Lower leg skin (tissue), 4 donors: ENCODE data around the gene IFNK. TPM values are rescaled to one million over a fixed set of nuclear protein-coding genes. Genes with fewer than 3 reads are reported as not detected.

Experiments
- DNase-seq, 2 donors: peaks; one replicate each; pipeline ENCODE4 v3.0.0-alpha.2; 2019; ENCODE audit warnings: low spot score in 2 of 2
- H3K4me3 ChIP-seq: fragments of 200-600 bp; sonication (generic); 2 replicates; pipeline ENCODE4 v1.5.1; 2017; ENCODE audit warnings: mild to moderate bottlenecking, low read depth; ENCODE audit not compliant: poor library complexity, severe bottlenecking
- CTCF ChIP-seq, 3 donors: fragments of 450-650 bp; IDR thresholded peaks; one replicate each; pipeline ENCODE4 v1.5.1; 2016; ENCODE audit warnings: antibody characterized with exemption in 3 of 3, mild to moderate bottlenecking in 3 of 3, moderate library complexity in 2 of 3
- POLR2A ChIP-seq, 2 donors: fragments of 450-650 bp; IDR thresholded peaks; one replicate each; pipeline ENCODE4 v1.6.1; 2016 to 2017; ENCODE audit warnings: antibody characterized with exemption in 2 of 2, mild to moderate bottlenecking in 1 of 2, moderate library complexity in 1 of 2
- WGBS, 2 donors: methylation state at CpG; one replicate each; pipeline ENCODE4 v1.1.5; 2018; 5-methylcytosine and 5-hydroxymethylcytosine counted together
- intact Hi-C: fragments of 100-400 bp; cut with DNase I; formaldehyde crosslinking; loops from one replicate; pipeline ENCODE4 v1.15.0; 2023; ENCODE audit warnings: low total_unique reads
- total RNA-seq, 4 donors: library from RNA; depleted of rRNA; stranded (reverse); fragments of >200 nt; gene quantifications; one replicate each; pipeline ENCODE4 v1.1.0, GENCODE V29; 2016

The IFNK gene
- total RNA-seq, 4 donors from 2014 or later: not detected

GRCh38 chr9:27572566-27572917 lies 48.5 kb downstream of the IFNK start:
- peak in 1 of 2 donors; percentile 73 for DNase-seq
- 0 to 1% methylated on average over 6 of the region's 6 CpGs for WGBS, 2 donors
- TF ChIP-seq CTCF (IDR thresholded peaks at IDR 0.05): no peak
- TF ChIP-seq POLR2A (IDR thresholded peaks at IDR 0.05): no peak
- peak overlapping the region; percentile 86 for H3K4me3 ChIP-seq
- intact Hi-C loops: loop anchor here (10.0 kb wide), 1 partner anchor 628 kb away; the partner anchor contains the start of gene PLAA

- intact Hi-C loops: loop anchor here (10.0 kb wide), 1 partner anchor 628 kb away; the partner anchor contains the start of gene PLAA
- TF ChIP-seq CTCF (IDR thresholded peaks at IDR 0.05) (no peak), POLR2A (IDR thresholded peaks at IDR 0.05) (peak in 1 of 2 donors; percentile 39)
- H3K4me3 ChIP-seq: peak within 1 kb of the TSS; percentile 86
- 0 to 3% methylated on average over 12 to 56 of the region's 72 CpGs for WGBS, 2 donors
- peak in 1 of 2 donors; percentile 96 for DNase-seq
Observed at GRCh38 chr9:27572918-27573633, 49.0 kb downstream of the IFNK start, which contains the start of gene C9orf72. Gene C9orf72 (minus strand): TSS chr9:27573481. CDS start chr9:27567120, 6,361 bp downstream.

- 1 to 2% methylated on average over 35 of the region's 35 CpGs for WGBS, 2 donors
- H3K4me3 ChIP-seq: peak overlapping the region; percentile 24
- DNase-seq: peak; percentile 99 to 100
- no peak for TF ChIP-seq CTCF (IDR thresholded peaks at IDR 0.05)
- peak in 1 of 2 donors; percentile 21 for TF ChIP-seq POLR2A (IDR thresholded peaks at IDR 0.05)
- intact Hi-C loops: loop anchor here (10.0 kb wide), 1 partner anchor 629 kb away; the partner anchor contains the start of gene PLAA
Observed at GRCh38 chr9:27573634-27574590, 49.8 kb downstream of the IFNK start.

Other genes with a start within 250 kb of the IFNK start
- under 1 TPM in 1 of 4 donors, not detected in 3; 0.42 TPM for gene EQTN, start 227.1 kb upstream of the IFNK start, total RNA-seq
- gene MOB3B, start 5.5 kb downstream of the IFNK start, total RNA-seq: 10 to 100 TPM in 2 of 4 donors, 1 to 10 TPM in 2; 8.2 to 16.5 (median 10.5) TPM
- gene C9orf72, start 49.2 kb downstream of the IFNK start, total RNA-seq: 10 to 100 TPM; 10.3 to 16.6 (median 12.5) TPM